GM18909 (cell line): ENCODE results near the gene NLRC5.
"Not testable (repeated sequence)": the region's sequence is repeated elsewhere in the genome, so short reads cannot be mapped to it uniquely, and the experiment has no call there.

Experiments used
- ATAC-seq: cut with Tn5 transposase; IDR thresholded peaks from one replicate; pipeline ENCODE4 v1.9.1; 2021; ENCODE audit warnings: mild to moderate bottlenecking; ENCODE audit not compliant: unreplicated experiment, poor library complexity

Gene NLRC5

GRCh38 chr16:56961851-56962281 is 27.5 kb upstream of the NLRC5 start, which contains the start of gene CETP:
TSS of gene CETP (plus strand) at chr16:56961950. CDS start at chr16:56961980, 30 bp downstream.
- ATAC-seq: no peak

- ATAC-seq: peak; percentile 76
Measured at GRCh38 chr16:56964243-56965148, 24.9 kb upstream of the NLRC5 start.

GRCh38 chr16:56965149-56966092 is 23.9 kb upstream of the NLRC5 start:
- ATAC-seq: no peak

DNA sequence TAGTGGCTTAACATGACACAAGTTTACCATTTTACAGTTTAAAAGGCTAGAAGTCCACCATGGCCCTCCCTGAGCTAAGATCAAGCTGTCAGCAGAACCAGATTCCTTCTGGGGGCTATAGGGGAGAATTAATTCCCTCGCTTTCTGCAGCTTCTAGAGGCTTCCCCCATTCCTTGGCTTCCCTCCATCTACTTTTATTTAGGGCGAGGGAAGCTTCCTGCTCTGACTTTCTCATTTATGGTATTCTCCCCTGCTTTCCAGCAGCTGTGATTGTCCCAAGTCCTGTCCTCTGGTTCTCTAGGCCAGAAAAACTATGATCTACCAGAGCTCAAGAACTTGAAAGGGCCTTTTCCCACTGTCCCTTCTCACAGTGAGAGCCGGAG is 23.3 kb upstream of the NLRC5 start:
- ATAC-seq: no peak

GRCh38 chr16:56967733-56968132 is 21.6 kb upstream of the NLRC5 start:
- no peak for ATAC-seq

- ATAC-seq: no peak
Measured at GRCh38 chr16:56969769-56970168, 19.6 kb upstream of the NLRC5 start.

- ATAC-seq: peak; percentile 84
Measured at GRCh38 chr16:56970934-56971767, 18.2 kb upstream of the NLRC5 start.

DNA sequence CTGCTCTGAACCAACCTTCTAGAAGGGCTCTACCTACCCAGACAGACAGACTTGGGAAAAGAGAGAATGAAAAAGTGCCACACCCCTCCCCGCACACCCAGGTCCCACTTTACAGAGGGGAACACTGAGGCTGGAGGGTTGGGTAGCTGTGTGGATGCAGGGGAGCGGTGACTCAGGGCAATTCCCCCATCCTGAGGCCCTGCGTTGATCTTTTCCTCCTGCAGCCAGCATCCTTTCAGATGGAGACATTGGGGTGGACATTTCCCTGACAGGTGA is 17.7 kb upstream of the NLRC5 start:
- no peak for ATAC-seq

DNA sequence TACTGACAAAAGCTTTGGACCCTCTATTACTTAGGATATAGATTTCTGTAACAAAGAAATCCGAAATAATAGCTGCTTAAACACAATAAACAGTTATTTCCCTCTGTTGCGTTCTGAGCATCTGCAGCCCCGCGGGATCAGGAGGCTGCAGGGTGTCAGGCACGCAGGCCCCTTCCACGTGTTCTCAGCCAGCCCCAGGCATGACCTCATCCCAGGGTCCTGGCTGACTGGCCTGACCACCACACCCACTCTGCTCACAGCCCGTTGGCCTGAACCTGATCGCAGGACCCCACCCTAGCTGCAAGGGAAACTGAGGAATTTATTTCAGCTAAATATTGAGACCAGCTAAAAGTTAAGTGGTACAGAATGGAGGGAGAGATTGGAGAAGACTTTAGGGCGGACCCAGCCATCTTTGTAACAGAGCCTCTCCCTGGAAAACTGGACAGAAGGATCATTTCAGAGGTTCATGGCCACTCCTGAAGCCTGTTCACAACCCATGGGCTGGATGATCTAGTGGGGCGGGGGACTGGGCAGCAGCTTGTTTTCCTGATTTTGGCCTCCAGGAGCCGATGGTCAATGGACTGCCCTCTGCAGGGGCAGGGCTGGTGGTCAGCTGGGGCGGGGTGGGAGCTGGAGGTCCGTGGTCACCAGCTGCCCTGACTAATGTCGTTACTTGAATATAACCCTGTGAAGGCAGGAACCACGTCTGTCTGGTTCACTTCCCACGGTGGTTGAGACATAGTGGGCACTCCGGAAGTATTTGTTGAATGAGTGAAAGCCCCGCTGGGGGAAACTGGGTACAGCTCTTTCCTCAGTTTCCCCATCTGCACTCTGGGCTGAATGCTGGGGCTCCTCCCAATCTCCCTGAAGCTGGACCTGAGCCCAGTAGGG is 16.7 kb upstream of the NLRC5 start:
- no peak for ATAC-seq

DNA sequence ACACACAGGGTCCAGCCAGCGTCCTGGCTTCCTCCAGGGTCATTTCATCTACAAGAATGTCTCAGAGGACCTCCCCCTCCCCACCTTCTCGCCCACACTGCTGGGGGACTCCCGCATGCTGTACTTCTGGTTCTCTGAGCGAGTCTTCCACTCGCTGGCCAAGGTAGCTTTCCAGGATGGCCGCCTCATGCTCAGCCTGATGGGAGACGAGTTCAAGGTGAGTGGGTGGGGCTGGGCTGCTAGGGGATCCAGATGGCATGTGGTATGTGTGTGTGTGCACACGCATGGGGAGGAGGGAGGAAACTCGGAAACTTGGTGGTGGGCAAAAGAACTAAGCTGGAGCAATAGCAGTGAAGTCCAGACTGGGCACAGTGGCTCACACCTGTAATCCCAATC is 16.1 kb upstream of the NLRC5 start:
- ATAC-seq: no peak

DNA sequence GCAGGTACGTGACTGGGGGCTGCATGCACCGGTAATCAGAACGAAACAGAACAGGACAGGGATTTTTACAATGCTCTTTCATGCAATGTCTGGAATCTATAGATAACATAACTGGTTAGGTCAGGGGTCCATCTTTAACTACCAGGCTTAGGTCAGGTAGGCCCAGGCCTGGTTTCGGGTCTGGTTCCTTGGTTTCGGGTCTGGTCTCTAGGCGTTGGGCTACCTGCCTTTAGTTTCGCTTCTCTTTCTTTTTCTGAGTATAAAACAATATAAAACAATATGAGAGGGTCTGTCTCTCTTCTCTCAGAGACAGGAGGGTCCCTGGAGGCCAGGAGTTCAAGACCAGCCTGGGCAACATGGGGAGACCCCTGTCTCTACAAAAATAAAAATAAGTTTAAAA is 15.5 kb upstream of the NLRC5 start:
- ATAC-seq: not testable (repeated sequence)

DNA sequence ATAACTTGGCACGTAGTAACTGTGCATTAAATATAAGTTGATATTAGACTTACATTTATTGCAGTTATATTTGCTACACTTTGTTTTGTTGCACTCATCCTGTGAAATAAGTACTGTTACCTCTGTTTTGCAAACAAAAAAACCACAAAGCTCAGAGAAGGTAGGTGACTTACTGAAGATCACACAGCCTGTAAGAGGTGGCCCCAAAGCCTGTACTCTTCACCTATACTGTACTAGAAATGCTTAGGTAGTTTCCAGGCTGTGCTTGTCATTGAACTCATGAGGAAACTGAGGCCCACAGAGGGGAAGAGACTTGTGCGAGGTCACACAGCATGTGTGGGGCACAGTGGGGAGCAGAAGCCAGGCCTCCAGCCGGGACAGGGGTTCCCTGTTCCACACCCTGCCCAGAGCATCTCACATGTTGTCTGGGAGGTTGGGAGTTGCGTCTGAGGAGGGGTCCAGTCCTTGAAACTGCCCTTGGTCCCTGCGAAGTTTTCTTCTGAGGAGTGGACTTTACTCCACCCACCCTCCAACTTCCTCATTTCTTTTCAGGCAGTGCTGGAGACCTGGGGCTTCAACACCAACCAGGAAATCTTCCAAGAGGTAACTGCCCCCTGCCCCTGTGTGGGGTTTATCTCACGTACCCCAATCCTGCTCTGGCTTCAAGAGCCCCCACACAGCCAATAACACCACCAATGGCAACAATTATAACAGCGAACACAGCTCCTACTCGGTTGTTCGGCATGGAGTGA is 14.6 kb upstream of the NLRC5 start:
- no peak for ATAC-seq

DNA sequence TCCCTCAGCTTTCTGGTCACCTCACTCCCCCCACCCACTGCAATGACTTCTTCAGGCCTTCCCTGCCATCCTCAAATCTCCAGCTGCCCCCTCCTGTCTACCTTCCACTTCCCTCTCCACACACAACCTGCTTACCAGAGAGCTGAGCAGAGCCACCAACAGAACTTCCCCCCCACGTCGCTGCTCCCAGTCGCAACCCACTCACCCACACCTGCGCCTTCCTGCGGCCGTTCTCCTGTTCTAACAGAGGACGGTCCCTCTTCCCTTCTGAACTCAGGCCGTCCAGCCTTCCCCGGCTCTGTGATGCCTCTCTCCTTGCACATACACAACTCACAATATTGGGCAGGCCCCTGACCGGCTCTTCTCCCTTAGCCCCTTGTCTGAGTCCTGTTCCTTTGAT is 13.6 kb upstream of the NLRC5 start:
- ATAC-seq: no peak

GRCh38 chr16:56977216-56977615 is 12.1 kb upstream of the NLRC5 start:
- no peak for ATAC-seq

DNA sequence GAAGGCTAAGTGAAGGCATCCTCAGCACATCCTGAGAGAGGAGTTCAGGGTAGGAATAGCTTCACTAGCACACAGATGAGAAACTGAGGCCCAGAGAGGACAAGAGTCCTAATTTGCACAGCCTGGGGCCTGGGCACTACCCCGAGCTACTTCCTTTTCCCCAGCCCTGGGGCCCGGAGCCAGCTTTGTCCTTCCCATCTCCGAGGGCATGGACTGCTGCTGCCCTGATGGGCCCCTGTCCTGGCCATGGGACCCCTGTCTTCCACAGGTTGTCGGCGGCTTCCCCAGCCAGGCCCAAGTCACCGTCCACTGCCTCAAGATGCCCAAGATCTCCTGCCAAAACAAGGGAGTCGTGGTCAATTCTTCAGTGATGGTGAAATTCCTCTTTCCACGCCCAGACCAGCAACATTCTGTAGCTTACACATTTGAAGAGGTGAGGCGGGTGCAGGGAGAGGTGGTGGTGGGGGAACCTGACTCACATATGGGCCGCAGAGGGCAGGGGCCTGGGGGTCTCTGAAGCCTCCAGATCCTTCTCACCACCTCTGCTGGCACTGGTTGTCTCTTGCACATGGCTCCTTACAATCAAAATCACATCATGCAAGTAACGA is 11.4 kb upstream of the NLRC5 start:
- ATAC-seq: no peak

- no peak for ATAC-seq
Measured at GRCh38 chr16:56980201-56980535, 9.2 kb upstream of the NLRC5 start.

DNA sequence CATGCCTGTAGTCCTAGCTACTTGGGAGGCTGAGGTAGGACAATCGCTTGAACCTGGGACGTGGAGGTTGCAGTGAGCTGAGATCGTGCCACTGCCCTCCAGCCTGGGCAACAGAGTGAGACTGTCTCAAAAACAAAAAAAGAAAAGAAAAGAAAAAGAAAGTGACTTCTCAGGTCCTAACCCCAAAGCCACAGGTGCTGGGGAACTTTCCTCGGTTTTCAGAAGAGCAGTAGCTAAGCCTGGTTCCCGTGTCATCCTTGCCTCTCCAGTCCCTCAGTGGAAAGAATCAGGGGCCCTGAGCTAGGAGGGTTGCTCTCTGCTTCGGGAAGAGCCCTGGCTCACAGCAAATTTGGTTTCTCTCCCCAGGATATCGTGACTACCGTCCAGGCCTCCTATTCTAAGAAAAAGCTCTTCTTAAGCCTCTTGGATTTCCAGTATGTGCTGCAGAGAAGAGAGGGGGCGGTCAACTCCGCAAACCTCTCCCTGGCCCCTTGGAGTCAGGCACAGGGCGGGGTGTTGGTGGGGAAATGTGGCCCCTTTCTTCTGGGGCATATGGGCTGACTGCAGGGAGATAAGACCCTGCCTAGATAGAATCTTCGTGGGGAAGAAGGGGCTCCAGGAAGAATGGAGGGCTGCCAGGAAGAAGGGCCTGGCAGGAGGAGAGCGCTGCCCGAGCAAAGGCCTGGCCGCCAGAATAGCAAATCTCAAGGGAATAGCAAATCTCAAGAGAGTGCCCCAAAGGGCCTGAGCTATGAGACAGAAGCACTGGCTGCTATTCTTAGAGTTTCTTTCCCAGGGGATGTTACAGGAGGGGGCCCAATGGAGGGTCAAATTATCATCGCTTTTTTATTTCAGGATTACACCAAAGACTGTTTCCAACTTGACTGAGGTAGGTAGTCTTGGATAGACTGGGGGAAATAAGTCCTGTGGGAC is 8.3 kb upstream of the NLRC5 start:
- peak; percentile 43 for ATAC-seq
